OCI-M1 (cell line): Measurements from ENCODE around the gene NOC2L.
"Not testable (repeated sequence)": the region's sequence is repeated elsewhere in the genome, so short reads cannot be mapped to it uniquely, and the experiment has no call there.

Source experiments
- DNase-seq: peaks from one replicate; lab custom pipeline; 2025; lab: John Stamatoyannopoulos, UW

NOC2L gene

DNA sequence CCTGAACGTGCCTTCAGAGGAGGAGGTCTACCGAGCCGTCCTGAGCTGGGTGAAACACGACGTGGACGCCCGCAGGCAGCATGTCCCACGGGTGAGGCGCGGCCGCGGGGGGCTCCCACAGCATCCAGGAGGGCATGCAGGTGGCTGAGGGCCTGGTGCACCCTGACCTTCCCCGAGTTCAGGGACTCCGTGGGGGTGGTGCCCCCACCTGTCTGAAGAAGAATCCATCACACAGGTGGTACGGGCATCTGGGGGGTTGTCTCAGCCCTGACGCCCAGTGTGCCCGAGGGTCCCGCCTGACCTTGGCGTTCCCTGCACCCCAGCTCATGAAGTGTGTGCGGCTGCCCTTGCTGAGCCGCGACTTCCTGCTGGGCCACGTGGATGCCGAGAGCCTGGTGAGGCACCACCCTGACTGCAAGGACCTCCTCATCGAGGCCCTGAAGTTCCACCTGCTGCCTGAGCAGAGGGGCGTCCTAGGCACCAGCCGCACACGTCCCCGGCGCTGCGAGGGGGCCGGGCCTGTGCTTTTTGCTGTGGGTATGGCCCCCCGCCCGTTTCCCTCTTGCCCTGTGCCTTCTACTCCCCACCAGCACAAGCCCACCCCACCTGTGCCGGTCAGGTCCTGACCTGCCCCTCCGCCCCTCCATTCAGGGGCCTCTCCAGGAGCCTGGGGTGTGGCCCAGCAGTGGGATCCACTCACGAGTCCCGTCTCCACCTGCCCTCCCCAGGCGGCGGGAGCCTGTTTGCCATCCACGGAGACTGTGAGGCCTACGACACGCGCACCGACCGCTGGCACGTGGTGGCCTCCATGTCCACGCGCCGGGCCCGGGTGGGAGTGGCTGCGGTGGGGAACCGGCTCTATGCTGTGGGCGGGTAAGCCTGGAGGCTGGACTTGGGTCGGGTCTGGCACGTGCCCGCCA lies 3.6 kb upstream of the NOC2L start:
- DNase-seq, result no peak

GRCh38 chr1:961132-961669 lies 2.1 kb upstream of the NOC2L start:
- no peak for DNase-seq

- DNase-seq, result peak; percentile 91
Observed at GRCh38 chr1:960363-961131, 1.5 kb upstream of the NOC2L start, which contains the start of gene KLHL17. Gene KLHL17 (plus strand): TSS chr1:960584. CDS start chr1:960694, 110 bp downstream.

GRCh38 chr1:959731-960362 lies 791 bp upstream of the NOC2L start:
- DNase-seq, result no peak

- no peak for DNase-seq
Observed at GRCh38 chr1:956636-957035, 2.4 kb downstream of the NOC2L start.

DNA sequence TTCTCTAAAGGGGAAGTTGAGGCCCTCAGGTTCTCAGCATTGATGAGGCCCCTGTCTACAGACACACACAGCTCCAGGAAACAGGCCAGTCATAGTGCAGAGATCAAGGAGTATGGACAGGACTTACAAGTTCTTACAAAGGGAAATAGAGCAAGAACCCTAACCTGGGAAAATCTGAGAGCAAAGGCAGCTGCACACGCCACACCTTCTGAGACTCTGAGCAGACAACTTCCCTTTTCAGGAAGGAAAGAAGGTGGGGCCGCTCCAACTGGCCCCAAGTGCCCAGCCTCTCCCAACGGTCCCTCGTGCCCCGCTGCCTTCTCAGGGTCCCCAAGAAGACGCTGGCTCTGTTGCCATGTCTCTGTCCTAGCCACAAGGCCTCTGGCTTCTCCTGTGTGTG lies 3.6 kb downstream of the NOC2L start:
- DNase-seq, result no peak

DNA sequence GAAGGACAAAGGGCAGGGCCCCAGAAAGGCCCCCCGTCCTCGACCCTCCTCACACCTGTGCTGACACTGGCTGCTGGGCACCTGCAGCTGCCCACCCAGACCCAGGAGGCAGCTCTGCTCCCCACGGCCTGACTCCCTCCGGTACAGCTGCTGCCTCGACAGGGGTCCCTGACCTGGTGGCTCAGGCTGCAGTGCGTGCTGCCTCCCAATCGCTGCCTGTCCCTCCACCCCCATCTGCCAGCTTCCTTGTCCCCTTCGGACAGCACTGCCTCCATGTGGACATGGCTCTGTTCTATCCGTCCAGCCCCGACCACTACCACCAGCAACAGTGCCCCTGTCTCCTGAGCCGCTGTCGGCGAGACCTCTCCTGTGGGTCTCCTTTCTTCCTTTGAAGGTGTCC lies 4.1 kb downstream of the NOC2L start:
- DNase-seq, result no peak

- no peak for DNase-seq
Observed at GRCh38 chr1:953524-954320, 5.3 kb downstream of the NOC2L start.

DNA sequence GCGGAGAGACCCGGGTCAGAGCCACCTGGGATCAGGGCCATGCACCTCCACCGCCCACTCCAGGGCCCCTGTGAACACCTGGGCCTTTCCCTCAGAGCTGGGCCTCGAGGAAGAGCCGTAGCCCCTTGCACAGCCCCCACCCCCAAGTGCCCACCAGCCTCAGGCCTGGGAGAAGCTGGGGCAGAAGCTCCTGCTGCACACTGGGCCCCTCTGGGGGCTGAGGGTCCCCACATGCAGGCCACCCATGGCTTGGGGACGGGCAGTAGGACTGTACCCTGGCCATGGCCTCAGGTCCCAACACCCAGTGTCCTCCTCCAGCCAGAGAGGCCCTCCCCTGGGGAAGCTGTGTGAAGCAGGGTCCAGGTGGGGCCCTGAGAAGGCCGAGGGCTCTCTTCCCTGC lies 6.5 kb downstream of the NOC2L start:
- no peak for DNase-seq

- DNase-seq, result no peak
Observed at GRCh38 chr1:952201-952600, 6.9 kb downstream of the NOC2L start.

DNA sequence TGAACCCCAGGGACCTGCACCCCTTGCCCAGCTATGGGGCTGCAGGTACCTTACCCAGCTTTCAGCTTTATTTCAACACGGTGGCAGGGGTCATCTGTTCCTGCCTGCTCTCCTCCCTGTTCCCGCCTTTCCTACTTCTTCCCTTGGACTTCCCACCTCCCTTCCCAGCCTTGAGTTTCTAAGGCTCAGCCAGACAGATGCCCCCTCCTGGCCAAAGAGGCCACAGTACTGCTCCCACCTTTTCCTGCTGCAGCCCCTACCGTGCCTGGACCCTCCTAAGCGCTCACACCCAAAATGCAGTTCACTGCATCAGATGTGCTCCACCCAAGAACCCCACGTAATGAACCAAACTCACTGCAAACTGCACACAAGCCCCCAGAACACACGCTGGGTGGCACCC lies 7.7 kb downstream of the NOC2L start:
- no peak for DNase-seq

- DNase-seq, result no peak
Observed at GRCh38 chr1:950881-951280, 8.2 kb downstream of the NOC2L start.

GRCh38 chr1:950268-950667 lies 8.8 kb downstream of the NOC2L start:
- no peak for DNase-seq

GRCh38 chr1:947958-948357 lies 11.1 kb downstream of the NOC2L start:
- DNase-seq, result no peak

- not testable (repeated sequence) for DNase-seq
Observed at GRCh38 chr1:946811-947210, 12.2 kb downstream of the NOC2L start.

- no peak for DNase-seq
Observed at GRCh38 chr1:945688-946556, 13.1 kb downstream of the NOC2L start.

GRCh38 chr1:944341-945325 lies 14.4 kb downstream of the NOC2L start:
- no peak for DNase-seq

DNA sequence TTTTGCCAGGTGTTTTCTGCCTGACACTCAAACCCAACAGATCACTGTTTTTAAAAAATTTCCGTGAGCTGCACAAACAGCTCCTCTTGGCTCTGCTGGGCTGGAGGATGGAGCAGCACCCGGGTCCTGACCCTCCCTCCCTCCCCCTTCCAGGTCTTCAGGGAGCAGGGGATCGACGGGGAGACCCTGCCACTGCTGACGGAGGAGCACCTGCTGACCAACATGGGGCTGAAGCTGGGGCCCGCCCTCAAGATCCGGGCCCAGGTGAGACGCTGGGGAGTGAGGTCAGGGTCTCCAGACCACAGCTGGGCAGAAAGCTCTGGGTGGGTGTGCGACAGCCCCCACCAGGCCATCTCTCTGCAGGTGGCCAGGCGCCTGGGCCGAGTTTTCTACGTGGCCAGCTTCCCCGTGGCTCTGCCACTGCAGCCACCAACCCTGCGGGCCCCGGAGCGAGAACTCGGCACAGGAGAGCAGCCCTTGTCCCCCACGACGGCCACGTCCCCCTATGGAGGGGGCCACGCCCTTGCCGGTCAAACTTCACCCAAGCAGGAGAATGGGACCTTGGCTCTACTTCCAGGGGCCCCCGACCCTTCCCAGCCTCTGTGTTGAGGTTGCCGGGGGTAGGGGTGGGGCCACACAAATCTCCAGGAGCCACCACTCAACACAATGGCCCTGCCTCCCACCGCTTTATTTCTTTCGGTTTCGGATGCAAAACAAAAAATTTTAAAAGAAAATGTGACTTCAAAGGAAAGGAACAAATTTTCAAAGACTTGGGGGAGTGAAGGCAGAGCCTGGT lies 15.3 kb downstream of the NOC2L start:
- DNase-seq, result no peak
